NB4 (cell line): ENCODE data around the gene MBNL2.

Source experiments
- POLR2A ChIP-seq: IDR thresholded peaks from 2 replicates; pipeline ENCODE4 v1.6.1; 2011; ENCODE audit warnings: mild to moderate bottlenecking; ENCODE audit not compliant: insufficient read length; ENCODE audit errors: extremely low read depth
- TF ChIP-seq, protein P1 (sequence below): IDR thresholded peaks from one replicate; pipeline ENCODE4 v1.5.1; 2012; ENCODE audit warnings: low read depth, low read length

DNA sequence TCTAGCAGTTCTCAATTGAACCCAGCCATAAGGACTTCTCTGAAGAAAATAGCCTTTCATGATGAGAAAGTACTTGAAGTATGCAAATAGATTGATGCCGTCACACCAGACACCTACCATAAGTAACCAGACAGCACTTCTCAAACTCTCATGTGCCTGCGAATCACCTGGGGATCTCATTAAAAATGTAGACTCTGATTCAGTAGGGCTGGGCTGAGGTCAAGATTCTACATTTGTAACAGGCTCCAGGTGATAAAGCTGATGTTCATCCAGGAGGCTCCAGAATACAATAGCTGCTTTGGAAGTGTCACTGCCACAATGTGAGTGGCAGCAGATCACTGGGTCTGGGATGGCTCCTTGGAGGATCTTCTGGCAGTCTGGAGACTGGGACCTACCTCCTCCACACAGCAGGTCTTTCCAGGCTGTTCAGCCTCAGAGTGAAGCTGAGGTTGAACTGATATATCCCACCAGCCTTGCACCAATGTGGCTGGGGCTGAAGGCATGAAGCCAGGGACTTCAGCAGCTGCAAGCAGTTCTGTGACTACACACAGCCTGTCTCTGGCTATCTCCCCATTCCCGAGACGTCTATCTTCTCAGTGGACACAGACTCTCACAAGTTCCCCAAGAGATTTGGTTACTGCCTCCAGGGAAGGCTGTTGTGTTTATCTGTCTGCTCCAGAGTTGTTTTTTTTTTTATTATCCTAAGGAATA is 9.1 kb downstream of the MBNL2 start:
- TF ChIP-seq, protein P1, sequence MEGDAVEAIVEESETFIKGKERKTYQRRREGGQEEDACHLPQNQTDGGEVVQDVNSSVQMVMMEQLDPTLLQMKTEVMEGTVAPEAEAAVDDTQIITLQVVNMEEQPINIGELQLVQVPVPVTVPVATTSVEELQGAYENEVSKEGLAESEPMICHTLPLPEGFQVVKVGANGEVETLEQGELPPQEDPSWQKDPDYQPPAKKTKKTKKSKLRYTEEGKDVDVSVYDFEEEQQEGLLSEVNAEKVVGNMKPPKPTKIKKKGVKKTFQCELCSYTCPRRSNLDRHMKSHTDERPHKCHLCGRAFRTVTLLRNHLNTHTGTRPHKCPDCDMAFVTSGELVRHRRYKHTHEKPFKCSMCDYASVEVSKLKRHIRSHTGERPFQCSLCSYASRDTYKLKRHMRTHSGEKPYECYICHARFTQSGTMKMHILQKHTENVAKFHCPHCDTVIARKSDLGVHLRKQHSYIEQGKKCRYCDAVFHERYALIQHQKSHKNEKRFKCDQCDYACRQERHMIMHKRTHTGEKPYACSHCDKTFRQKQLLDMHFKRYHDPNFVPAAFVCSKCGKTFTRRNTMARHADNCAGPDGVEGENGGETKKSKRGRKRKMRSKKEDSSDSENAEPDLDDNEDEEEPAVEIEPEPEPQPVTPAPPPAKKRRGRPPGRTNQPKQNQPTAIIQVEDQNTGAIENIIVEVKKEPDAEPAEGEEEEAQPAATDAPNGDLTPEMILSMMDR = no peak
- TF ChIP-seq POLR2A = no peak
